Neural crest cell (in vitro differentiated cells): ENCODE data around the gene COL2A1. TPM values are rescaled to one million over a fixed set of nuclear protein-coding genes. Genes with fewer than 3 reads are reported as not detected.

Source experiments
- DNase-seq: peaks from one replicate; pipeline ENCODE4 v3.0.0; 2021; ENCODE audit warnings: low read depth, mixed read lengths, low spot score
- H3K27ac Mint-ChIP-seq: one replicate; pipeline ENCODE4 v1.8.0; 2021; ENCODE audit warnings: mild to moderate bottlenecking, mixed read lengths; ENCODE audit not compliant: unreplicated experiment
- H3K27me3 Mint-ChIP-seq: 2 replicates; pipeline ENCODE4 v1.8.0; 2021; ENCODE audit warnings: low read depth, mild to moderate bottlenecking, mixed read lengths
- H3K36me3 Mint-ChIP-seq: 2 replicates; pipeline ENCODE4 v1.8.0; 2021; ENCODE audit warnings: low read depth, mild to moderate bottlenecking, mixed read lengths
- H3K4me1 Mint-ChIP-seq: 2 replicates; pipeline ENCODE4 v1.8.0; 2021; ENCODE audit warnings: mixed read lengths
- H3K4me3 Mint-ChIP-seq: one replicate; pipeline ENCODE4 v1.8.0; 2021; ENCODE audit warnings: mild to moderate bottlenecking, mixed read lengths
- H3K9me3 Mint-ChIP-seq: 2 replicates; pipeline ENCODE4 v1.8.0; 2021; ENCODE audit warnings: mixed read lengths
- CTCF ChIP-seq: fragments of 200-600 bp; sonication (generic); conservative IDR thresholded peaks from 2 replicates; pipeline ENCODE4 v1.5.0; 2021; ENCODE audit warnings: antibody characterized with exemption, mild to moderate bottlenecking
- total RNA-seq: library from RNA; stranded (reverse); gene quantifications from 2 replicates; pipeline ENCODE4 v1.2.1, GENCODE V29; 2021

COL2A1 gene
- total RNA-seq, 1 donor from 2014 or later = 386 TPM

- Mint-ChIP-seq H3K4me3 (peak overlapping the region; percentile 85), H3K27ac (no peak overlapping the region), H3K4me1 (peaks cover 54% of the 10 kb centered on the region), H3K36me3 (no peaks in the 10 kb centered on the region), H3K9me3 (no peaks in the 10 kb centered on the region), H3K27me3 (peaks cover 65% of the 10 kb centered on the region)
- DNase-seq = no peak
- TF ChIP-seq CTCF = no peak
These were observed 899 bp upstream of the COL2A1 start for GRCh38 chr12:48005001-48005749.

GRCh38 chr12:48003226-48004052, 837 bp downstream of the COL2A1 start:
- peaks cover 64% of the 10 kb centered on the region for H3K4me1 Mint-ChIP-seq
- peak; percentile 30 for DNase-seq
- peaks cover 51% of the 10 kb centered on the region for H3K27me3 Mint-ChIP-seq
- no peaks in the 10 kb centered on the region for H3K36me3 Mint-ChIP-seq
- H3K9me3 Mint-ChIP-seq = no peaks in the 10 kb centered on the region
- no peak for TF ChIP-seq CTCF
- H3K27ac Mint-ChIP-seq = peak overlapping the region; percentile 97
- peak overlapping the region; percentile 98 for H3K4me3 Mint-ChIP-seq

DNA sequence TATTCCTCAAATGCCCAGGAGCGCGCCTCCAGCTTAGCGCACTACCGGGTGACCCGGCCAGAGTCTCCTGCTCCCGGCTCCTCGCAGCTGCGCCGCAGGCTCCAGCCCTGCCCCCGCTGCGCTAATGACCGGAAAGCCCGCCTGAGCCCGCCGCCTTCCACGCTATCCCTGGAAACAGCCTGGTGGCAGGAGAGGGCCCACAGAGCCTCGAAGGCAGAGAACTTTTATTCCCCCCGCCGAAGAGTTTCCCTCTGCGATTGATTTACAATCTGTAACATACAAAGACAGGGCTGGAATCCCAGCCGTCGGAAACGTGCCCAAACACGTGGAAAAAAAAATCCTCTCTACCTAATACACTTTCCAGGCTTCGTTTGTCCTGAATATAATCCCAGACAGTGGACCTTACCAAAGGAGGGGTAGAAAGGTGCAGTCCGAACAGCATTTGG, 1.5 kb downstream of the COL2A1 start:
- no peak for TF ChIP-seq CTCF
- H3K4me3 Mint-ChIP-seq = peak overlapping the region; percentile 98
- DNase-seq = peak; percentile 55
- H3K4me1 Mint-ChIP-seq = peaks cover 64% of the 10 kb centered on the region
- H3K27me3 Mint-ChIP-seq = peaks cover 47% of the 10 kb centered on the region
- H3K27ac Mint-ChIP-seq = peak overlapping the region; percentile 97
- no peaks in the 10 kb centered on the region for H3K36me3 Mint-ChIP-seq
- no peaks in the 10 kb centered on the region for H3K9me3 Mint-ChIP-seq

DNA sequence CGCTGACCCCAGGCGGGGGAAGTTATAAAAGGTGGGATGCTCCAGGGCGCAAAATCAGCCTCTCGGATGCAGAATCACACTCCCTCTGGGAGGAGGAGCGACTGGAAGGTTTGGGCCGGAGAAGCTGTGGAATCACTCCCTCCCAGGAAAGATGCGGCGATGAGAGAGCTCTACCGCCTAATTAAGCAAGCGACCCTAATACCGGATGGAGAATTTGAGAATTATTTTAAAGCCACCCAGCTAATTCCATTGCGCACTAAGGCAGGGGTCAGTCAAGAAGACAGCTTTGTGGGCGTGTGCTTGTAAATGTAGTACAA, 1.9 kb downstream of the COL2A1 start:
- Mint-ChIP-seq H3K36me3 (no peaks in the 10 kb centered on the region), H3K27me3 (peaks cover 46% of the 10 kb centered on the region), H3K4me1 (peaks cover 62% of the 10 kb centered on the region), H3K4me3 (peak overlapping the region; percentile 98), H3K27ac (peak overlapping the region; percentile 97), H3K9me3 (no peaks in the 10 kb centered on the region)
- TF ChIP-seq CTCF = no peak
- DNase-seq = no peak

DNA sequence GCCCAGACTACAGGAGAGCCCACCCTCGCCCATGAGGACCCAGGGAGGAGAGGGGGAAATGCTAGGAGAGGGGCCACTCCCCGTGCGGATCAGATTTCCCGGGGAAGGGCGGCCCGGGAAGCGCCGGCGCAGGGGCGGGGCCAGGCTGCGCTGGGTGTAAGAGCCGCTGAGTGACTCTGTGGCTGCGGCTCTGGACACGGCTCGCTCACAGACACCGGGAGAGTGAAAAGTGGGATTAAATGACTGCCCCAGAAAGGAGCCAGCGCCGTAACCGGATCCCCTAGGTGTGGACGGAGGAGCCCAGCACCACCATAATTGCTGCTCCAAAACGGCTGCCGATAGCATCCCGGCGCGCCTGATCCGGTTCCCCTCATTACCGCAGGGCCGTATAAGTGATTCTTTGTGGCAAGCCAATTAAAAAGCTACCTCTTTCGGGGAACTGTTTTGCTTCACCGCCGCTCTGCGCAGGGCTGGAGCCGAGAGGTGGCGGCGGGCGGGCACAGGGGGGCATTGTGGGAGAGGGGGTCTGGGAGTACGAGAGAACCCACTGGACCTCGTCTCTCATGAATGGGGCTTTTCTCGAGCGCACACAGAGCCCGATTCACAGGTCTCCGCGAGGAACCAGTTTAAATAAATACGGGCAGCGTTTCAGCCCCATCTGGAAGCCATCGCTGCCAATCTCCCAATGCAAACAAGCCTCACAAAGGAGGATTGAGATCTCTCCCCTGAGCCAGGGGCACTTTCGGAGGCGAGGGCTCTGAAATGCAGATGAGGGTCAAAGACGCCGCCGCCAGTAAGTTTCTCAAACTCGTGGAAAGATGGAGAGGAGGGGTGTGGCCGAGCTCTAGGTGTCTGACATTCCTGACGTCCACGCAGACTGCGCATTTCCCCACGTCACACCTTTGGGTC, 2.5 kb downstream of the COL2A1 start:
- TF ChIP-seq CTCF = no peak
- peak; percentile 56 for DNase-seq
- Mint-ChIP-seq H3K36me3 (no peaks in the 10 kb centered on the region), H3K4me1 (peaks cover 56% of the 10 kb centered on the region), H3K27ac (peak overlapping the region; percentile 97), H3K9me3 (no peaks in the 10 kb centered on the region), H3K4me3 (peak overlapping the region; percentile 98), H3K27me3 (peaks cover 40% of the 10 kb centered on the region)
